NOMO-1 treated with DMSO at 0.1 percent for 48 hours (cell line): Measurements from ENCODE around the gene UVSSA.

Source experiments
- DNase-seq: peaks from one replicate; lab custom pipeline; 2025; ENCODE audit not compliant: unreplicated experiment; lab: John Stamatoyannopoulos, UW

UVSSA gene

DNA sequence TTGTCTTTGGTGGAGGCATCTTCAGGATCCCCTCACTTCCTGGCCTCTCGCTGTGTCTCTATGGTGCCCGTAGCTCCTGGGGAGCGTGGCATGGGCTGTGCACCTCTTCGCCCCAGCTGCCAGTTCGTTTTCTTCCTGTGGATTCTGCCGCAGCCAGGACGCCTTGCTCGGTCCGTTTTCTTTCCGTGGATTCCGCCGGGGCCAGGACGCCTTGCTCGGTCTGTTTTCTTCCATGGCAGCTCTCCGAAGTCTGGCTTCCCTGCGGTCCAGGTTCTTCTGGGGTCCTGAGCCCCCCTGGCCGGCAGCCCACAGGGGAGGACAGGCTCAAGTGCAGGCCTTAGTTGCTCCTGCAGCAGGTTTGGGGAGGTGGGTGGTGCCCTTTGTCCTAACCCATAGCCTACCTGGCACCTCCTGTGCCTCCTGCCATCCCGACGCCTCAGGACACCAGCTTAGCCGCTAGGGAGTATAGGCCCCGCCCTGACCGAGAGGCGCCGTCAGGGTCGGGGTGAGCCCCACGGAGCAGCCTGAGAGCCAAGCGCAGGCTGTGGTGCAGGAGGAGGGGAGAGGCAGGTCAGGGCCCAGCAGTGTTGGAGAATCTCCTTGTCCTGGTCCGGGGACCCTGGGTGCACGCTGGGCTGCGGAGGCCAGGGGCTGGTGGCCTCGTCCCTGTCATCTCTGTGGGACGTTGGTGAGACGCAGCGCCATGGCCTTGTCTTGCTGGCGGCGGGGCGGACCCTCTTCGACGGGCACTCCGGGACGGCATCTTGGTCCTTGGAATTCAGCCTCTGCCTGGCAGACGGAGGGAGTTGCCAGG is 27.1 kb downstream of the UVSSA start:
- no peak for DNase-seq

DNA sequence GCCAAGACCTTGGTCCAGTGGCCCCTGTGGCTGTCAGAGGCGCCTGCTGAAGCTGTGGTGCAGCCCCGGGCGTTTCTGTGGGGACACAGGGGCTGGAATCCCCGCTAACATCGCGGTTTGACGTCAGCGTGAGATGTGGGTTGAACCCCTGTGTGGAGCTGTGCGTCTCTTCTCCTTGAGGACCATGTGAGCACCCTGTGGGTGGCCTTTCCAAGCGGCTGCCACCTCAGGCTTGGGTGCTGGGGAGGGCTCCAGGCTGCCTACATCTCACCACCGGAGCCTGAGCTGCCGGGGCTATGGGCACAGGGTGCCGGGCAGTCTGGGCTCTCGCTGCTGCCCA is 27.7 kb downstream of the UVSSA start:
- DNase-seq, result no peak

DNA sequence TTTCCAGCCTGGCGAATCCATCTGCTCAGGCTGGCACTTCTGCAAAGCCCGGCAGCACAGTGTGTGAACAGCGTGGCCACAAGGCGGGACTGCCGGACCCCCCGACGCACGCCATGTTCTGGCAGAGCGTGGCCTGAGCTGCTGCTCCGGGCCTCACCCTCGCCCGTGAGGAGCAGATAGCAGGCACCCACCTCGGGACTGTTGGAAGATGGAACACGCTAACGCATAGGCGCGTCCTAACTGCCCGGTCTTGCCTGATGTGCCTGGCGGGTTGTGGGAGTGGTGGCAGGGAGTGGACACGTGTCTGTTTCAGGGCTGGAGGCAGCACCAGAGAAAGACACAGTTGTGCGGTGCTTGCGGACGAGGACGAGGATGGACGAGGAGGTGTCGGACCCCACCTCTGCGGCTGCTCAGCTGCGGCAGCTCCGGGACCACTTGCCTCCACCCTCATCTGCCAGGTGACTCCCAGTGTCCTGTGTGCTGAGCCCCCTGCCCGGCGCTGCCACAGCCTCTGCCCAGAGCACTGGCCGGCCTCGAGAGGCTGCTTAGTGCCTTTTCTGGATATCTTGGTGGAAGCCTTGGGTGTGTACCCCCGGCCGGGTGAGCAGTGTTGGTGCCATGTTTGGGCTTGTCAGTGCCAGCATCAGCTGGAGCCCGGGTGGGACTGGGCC is 28.2 kb downstream of the UVSSA start:
- no peak for DNase-seq

DNA sequence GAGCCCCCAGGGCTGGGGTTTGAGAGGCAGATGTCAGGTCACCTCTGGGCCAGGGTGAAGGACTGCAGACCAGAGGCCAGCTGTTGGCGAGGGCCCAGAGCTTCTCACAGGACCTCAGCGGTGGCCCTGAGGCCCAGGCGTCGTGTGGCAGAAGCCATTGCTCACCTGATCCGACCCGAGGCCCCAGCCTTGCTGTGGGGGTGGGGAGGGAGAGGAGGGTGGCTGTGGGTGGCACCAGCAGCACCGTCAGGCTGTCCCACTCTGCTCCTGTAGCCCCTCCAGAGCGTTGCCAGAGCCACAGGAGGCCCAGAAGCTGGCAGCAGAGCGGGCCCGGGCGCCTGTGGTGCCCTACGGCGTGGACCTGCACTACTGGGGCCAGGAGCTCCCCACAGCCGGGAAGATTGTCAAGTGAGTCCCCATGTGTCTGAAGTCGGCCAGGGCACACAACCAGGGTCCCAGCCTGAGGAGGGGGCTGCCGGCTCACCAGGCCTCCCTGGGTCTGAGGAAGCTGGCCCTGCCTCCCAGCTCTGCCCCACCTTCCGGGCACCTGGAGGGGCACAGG is 28.8 kb downstream of the UVSSA start:
- no peak for DNase-seq

DNA sequence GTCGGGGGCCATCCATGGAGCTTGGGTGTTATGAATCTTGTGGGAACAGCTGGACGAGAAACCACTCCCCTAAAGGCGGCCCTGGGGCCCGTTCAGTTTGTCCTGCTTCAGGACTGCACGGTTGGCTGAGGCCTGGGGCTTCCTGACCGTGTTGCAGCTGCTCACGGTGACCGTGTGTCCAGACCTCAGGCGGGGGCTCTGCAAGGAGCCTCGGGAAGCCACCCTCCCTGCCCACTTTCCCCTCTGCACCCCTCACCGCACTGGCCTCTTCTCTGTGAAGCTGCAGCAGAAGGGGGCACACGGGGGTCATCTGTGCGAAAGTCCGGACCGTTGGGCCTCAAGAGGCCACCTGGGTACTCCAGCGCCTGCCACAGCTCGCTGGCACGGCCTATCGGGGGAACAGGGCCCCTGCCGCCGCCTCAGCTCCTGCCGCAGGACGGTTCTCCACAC is 29.4 kb downstream of the UVSSA start:
- DNase-seq, result no peak

DNA sequence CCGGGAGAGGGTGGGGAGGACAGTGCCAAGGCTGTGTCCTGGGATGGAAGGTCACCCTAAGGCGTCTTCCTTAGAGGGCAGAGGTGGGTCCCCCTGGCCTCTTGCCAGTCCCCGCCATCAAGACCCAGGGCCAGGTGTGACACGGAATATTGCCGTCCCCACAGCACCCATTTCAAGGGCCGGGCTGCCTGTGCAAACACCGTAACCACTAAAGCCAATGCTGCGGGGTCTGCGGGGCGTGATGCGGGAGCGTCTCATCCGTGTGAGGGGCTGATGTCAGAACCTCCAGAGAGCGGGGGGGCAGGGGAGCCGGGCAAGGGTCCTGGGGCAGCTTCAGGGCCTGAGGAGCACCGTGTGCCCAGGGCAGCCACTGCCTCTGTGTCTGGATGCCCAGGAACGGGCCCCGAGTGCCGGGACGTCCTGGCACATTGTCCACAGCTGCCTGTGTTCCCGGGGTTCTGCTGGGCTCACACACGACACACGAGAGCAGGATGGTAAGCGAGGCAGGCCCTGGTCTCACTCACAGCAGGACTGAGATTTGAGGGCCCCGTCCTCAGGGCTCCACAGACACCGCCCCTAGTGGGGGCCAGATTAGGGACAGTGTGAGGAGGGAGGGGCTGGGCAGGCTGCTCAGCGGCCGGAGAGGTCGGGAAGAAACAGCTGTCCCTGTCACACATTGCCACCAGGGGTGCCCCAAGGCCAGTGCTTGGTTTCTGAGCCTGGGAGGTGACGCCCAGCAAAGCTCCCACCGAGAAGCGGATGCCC is 30.0 kb downstream of the UVSSA start:
- DNase-seq, result no peak

DNA sequence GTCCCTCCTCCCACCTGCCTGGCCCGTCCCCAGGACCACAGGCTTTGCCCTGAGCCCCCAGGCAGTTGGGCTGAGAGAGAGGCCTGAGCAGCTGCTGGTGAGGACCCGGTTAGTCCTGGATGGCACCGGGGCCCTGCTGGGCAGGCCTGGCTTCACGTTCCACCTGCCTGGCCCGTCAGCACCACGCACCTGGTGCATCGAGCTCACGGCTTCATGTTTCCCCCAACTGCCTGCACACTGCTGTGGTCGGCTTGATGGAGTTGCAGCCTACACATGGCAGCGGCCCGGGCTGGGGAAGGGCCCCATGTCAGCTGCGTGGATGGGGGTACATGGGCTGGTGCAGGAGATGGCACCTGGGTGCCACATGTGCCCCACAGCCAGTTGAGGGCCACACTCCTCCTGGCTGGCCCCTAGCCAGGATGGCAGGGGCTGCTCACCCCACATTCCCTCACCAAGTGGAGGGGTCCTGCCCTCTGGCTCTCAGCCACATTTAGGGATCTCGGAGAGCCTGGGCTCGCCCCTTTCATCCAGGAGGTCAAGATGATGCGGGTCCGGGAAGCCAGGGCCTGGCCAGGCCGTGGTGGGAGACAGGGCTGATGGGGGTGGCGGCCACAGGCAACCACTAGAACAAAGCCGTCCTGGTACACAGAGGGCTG is 30.7 kb downstream of the UVSSA start:
- DNase-seq, result no peak

DNA sequence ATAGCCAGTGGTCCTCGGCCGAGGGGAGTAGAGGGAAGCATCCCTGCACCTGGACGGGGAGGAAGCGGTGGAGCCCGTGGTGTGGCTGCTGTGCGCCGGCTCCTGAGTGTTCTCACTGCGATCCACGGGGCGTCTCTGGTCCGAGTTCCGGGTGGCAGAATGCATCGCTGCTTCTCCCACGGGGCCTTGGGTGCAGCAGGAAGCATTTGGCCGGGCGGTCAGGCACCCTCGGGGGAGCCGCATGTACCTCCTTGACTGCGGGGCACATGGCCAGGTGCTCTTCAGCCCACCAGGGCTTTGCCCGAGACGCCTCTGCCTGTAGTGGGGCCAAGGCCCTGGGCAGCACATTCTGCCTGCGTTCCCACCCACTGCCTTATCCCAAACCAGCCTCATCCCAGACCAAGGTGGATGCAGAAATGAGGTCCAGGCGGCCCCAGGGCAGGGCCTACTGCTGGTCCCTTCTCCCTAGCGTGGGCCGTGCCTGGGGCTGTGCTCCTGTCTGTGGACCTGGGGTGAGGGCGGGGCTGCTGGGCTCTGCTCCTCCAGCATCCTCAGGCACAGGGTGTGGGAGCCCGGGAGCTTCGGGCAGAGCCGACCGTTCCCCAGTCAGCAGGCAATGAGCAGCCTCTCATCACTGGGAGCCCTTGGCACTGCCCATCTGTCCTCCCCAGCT is 31.7 kb downstream of the UVSSA start:
- DNase-seq, result no peak

DNA sequence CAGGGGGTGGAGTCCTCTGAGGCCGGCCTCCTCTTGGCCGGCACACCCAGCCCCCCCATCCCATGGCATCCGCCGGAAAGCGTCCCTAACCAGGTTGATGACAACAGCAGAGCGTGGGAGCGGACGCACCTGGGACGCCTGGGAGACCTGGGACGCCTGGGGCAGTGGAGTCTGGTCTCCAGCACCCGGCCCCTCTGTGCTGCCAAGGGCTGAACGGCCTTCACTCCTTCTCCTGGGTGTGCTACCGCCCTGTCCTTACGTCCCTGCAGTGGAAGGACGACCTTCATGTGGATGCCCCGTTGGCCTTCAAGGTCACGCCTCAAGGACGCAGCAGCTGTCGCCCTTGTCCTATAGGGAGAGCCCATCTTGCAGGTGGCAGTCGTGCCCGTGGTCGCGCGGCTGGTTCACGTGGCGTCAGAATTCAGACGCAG is 32.4 kb downstream of the UVSSA start:
- no peak for DNase-seq

DNA sequence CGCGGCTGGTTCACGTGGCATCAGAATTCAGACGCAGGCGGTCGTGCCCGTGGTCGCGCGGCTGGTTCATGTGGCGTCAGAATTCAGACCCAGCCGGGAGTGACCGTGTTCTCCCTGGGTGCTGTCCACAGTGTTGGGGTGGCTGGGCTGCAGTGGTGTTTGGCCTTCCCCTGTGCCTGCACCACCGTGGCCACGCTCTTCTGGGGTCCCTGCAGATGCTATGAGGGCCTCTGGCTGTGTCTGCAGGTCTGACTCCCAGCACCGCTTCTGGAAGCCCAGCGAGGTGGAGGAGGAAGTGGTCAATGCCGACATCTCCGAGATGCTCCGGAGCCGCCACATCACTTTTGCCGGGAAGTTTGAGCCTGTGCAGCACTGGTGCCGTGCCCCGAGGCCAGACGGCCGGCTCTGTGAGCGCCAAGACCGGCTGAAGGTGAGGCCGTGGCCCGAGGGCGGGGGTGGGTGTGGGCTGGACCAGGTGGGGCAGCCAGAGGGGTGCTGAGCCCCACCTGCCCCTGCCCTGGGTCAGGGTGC is 32.9 kb downstream of the UVSSA start:
- DNase-seq, result no peak

DNA sequence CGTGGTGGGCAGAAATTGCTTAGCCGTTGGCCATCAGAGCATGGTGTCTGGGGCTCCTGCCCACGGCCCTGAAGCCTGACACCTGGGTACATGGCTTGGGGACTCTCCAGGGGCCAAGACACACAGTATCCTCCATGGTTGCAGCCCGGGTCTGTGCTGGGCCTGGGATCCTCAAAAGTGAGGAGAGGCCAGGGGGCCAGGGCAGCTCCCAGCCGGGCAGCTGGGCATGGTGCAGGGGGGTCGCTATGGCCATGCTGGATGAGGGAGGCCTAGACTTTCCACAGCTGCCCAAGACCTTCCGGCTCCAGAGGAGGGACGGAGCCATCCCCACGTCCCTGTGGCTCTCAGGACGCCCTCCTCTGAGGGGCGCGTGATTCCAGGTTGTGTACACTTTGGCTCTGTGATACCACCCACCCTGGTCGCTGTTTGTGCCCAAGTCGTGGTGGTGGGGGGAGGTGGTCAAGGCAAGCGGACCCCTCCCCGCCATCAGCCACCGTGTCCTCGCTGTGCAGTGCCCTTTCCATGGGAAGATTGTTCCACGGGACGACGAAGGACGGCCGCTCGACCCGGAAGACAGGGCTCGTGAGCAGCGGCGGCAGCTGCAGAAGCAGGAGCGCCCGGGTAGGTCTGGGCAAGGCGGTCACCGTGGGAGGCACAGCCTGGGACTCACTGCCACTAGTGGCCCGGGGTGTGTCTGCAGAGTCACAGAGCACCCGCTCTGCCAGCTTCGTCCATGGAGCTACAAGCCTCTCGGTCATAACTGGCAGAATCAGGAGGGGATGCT is 33.6 kb downstream of the UVSSA start:
- no peak for DNase-seq

DNA sequence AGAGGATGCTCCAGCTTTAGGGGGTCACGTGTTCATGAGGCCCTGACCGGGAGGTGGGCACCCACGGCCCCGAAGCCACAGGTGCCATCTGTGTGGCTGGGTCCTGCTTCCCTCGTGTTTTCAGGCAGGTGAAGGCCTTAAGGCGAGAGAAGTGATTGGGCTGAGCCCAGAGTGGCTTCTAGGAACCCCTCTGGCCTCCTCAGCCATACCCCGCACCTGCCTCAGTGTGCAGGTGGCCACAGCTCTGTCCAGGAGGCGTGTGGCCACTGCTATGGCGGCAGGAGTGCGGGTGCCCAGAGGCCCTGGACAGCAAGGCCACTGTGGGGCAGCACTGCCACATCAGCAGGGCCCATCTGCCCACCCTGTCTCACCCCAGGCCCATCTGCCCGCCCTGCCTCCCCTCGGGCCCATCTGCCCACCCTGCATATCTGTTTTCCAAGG is 34.2 kb downstream of the UVSSA start:
- DNase-seq, result no peak

DNA sequence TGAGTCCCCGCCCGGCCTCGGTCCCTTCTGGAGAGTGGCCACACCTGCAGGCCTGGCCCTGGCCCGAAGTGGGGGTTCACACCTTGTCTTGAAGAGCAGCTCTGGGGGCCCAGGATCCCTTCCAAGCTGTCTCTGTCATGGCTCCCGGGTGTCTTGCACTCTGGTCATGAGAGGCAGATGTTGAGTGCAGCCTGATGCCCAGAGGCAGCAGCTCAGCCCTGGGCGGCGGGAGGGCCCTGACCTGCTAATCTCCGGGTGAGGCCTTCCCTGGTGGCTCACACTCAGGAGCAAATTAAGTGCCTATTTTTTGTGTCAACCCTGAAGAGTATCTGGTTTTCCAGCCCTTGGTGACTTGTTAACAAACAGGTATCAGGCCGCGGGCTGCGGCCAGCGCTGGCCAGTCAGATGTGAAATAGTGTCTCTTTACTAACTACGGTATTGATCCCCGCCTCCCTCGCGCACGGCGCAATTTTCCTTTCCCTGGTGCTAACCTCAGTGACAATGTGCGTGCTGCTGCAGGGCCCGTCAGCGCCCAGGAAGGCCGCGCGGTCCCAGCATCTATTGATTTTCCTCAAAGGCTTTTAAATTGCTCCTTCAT is 35.0 kb downstream of the UVSSA start:
- no peak for DNase-seq

DNA sequence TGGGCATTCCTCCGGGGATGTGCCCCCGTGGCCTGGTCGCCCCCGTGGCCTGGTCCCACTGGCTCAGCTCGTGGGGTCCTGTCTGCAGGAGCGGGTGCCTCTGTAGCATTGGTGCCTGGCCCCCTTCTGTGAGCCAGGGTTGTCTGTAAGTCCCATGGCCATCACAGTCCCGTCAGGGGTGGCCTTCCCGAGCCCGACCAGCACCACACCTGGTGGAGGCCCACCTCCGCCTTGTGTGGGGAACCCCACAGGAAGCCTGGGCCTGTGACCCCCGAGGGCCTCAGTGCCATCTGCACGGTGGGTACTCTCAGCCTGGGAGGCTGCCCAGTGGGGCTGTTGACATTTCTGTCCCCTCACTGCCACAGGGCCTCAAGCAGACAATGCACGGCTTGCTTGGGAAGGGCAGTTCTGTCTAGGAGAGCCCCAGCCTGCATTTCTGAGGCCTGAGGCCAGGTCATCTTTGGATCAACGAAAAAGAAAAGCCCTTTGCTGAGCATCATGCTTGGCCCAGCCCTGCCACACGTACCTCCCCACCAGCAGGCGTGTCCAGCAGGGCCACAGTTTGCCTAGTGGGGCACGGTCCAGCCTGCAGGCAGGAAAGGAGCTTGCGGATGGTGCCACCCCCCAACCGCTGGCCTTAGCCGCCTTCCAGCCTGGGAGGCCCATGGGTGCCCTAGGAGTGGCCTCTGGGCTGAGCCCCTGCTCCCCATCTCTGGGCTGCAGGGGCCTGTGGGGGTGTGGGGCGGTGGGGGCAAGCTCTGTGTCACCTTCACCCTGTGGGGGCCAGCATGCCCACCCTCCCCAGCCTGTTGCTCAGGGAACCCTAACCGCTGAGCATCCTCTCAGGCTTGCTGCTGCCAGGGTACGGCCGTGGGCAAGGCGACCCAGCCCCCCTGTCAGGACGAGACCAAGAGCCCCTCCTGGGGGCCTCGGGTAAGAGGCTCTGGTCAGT is 36.0 kb downstream of the UVSSA start:
- DNase-seq, result no peak

DNA sequence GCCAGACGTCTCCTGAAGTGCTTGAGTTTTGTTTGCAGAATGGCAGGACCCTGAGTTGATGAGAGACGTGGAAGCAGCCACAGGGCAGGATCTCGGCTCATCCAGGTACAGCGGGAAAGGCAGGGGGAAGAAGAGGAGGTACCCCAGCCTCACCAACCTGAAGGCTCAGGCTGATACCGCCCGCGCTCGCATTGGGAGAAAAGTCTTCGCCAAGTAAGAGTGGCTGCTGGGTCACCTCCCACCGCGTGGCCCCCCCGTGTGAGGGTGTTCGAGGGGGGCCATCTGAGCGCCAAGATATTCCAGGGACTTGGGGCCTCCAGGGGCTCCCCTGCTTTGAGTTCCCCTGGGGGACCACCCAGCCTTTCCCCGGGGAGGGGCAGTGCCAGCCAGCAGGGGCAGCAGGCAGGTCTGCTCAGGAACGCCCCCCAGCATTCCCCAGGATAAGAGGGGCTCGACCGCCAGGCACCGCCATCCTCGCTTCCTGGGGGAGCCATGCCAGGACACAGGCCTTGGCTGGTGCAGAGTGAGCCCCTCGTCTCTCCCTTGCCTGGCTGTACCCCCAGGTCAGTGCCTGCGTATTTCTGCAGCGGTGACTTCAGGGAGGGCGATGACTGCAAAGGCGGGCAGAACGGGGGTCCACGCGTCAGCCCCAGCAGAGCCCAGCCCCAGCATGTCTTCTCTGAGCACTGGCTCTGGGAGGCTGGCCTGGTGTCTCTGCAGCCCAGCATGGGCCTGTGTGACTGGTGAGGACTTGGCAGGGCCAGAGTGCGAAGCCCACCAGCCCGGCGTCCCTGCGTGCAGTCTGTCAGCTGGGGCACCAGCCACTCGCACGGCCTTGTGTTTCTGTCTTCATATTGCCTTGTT is 37.0 kb downstream of the UVSSA start:
- no peak for DNase-seq

DNA sequence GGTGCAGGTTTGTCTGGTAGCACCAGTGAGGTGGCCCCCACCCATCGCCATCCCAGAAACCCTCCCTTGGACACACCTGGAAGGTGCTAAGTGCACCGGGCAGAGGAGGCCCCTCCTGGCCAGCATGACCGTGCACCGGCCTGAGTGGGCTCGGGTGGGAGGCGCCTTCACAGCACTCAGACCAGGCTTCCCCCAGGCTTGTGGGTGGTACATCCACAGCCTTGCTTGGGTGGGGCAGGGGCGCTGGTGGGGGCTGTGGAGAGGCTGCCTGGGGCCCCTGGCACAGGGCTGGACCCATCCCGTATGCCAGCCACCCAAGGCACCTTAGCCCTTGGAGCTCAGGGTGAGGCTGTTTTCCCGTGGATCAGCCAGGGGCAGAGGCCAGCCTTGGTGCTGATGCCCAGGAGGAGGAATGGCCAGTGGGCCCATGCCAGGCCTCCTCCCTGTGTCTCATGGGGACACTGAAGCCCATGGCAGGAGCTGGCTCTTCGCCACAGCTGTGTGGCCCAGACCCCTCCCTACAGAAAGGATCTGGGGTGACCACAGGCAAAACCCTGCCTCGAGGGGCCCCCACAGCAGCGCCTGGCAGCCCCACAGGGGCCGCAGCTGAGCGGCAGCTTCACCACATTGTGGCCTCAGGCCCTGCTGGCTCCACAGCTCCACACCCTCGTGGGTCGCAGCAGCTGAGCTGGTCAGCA is 37.8 kb downstream of the UVSSA start:
- DNase-seq, result no peak
